ENCODE data around the gene TRIP13. TPM values are rescaled to one million over a fixed set of nuclear protein-coding genes. Genes with fewer than 3 reads are reported as not detected.
A peak's percentile ranks its signal among the peaks of the same experiment; 100 is the strongest.

TRIP13 gene
- total and polyA plus RNA-seq, 9 of the 15 experiments (the other 6 are each of a cell fraction or from before 2014, with no cell fraction given), result 24.1 to 116 (median 53.2) TPM

- no peak for TF ChIP-seq ETS2 (tag; IDR thresholded peaks at IDR 0.05; ENCODE audit: borderline replicate concordance, poor library complexity, severe bottlenecking)
- peak; percentile 26; the same call in 1 of the 2 replicates for TF ChIP-seq JUN (IDR thresholded peaks at IDR 0.05; ENCODE audit: borderline replicate concordance, low read depth, low read length)
- TF ChIP-seq JUN (CRISPR knock-in tag; IDR thresholded peaks at IDR 0.05; ENCODE audit: borderline replicate concordance), result no peak
- peak; percentile 19; the same call in 1 of the 2 replicates for TF ChIP-seq TCF3 (CRISPR knock-in tag; IDR thresholded peaks at IDR 0.05)
- no peak for TF ChIP-seq UBTF (IDR thresholded peaks at IDR 0.05; ENCODE audit: borderline replicate concordance in 1 of 2, low read depth in 2 of 2, low read length in 2 of 2)
- TF ChIP-seq NELFE (IDR thresholded peaks at IDR 0.05; ENCODE audit: insufficient read depth, insufficient read length), result no peak
- no peak for TF ChIP-seq HMGXB4 (CRISPR knock-in tag; IDR thresholded peaks at IDR 0.05)
- TF ChIP-seq ZNF77 (CRISPR knock-in tag; IDR thresholded peaks at IDR 0.05), result no peak
- no peak for TF ChIP-seq FOXJ2 (tag; IDR thresholded peaks at IDR 0.05)
- TF ChIP-seq PHF8 (IDR thresholded peaks at IDR 0.05; ENCODE audit: borderline replicate concordance, low read length), result no peak
- peak; percentile 30; the same call in 1 of the 2 replicates for TF ChIP-seq ESRRA (IDR thresholded peaks at IDR 0.05; ENCODE audit: borderline replicate concordance, low read depth)
- TF ChIP-seq ZNF707 (CRISPR knock-in tag; conservative IDR thresholded peaks at IDR 0.05), result no peak
- no peak for TF ChIP-seq HNRNPLL (IDR thresholded peaks at IDR 0.05; ENCODE audit: low read depth, low read length, poor library complexity, severe bottlenecking)
- TF ChIP-seq TFAM (CRISPR knock-in tag; conservative IDR thresholded peaks at IDR 0.05), result no peak
- TF ChIP-seq HIVEP1 (CRISPR knock-in tag; IDR thresholded peaks at IDR 0.05), result no peak
- no peak for TF ChIP-seq SAP30 (IDR thresholded peaks at IDR 0.05; ENCODE audit: borderline replicate concordance, insufficient read depth, low read depth, low read length, poor library complexity, severe bottlenecking)
- TF ChIP-seq SPI1 (IDR thresholded peaks at IDR 0.05; ENCODE audit: borderline replicate concordance, low read depth, low read length), result no peak
- TF ChIP-seq ZBTB5 (IDR thresholded peaks at IDR 0.05), result no peak
- TF ChIP-seq YY1 (IDR thresholded peaks at IDR 0.05; ENCODE audit: borderline replicate concordance in 1 of 3, control insufficient read depth in 1 of 3, extremely low read depth in 1 of 3, insufficient read depth in 3 of 3, insufficient read length in 1 of 3, insufficient replicate concordance in 2 of 3, low read depth in 1 of 3, low read length in 2 of 3), result no peak
These were observed 30.7 kb downstream of the TRIP13 start (continued) for GRCh38 chr5:923281-923873.

All from K562 (cell line).